HepG2 (cell line): ENCODE measurements around the gene BBS5. TPM values are rescaled to one million over a fixed set of nuclear protein-coding genes. Genes with fewer than 3 reads are reported as not detected.
A peak's percentile ranks its signal among the peaks of the same experiment; 100 is the strongest.

Source experiments
- EP300 ChIP-seq, 3 experiments: sonication (generic) in 1 of 3; formaldehyde crosslinking in 1 of 3; IDR thresholded peaks; 2 replicates each; pipeline versions ENCODE4 v1.5.1 to v1.6.1; 2011 to 2020; ENCODE audit warnings: low read depth in 2 of 3, low read length in 2 of 3, borderline replicate concordance in 1 of 3, improper control_type of control experiment in 1 of 3, mild to moderate bottlenecking in 1 of 3, missing genetic modification reagents in 1 of 3, moderate library complexity in 1 of 3
- FOXA3 ChIP-seq: IDR thresholded peaks from 2 replicates; pipeline ENCODE4 v1.6.1; 2016; ENCODE audit warnings: missing genetic modification reagents, missing compliant biosample characterization
- HNF4A ChIP-seq: sonication (generic); formaldehyde crosslinking; IDR thresholded peaks from 2 replicates; pipeline ENCODE4 v1.4.0; 2020; ENCODE audit warnings: missing genetic modification reagents
- MAFF ChIP-seq: IDR thresholded peaks from 2 replicates; pipeline ENCODE4 v1.6.1; 2011; ENCODE audit warnings: low read depth, low read length, improper control_type of control experiment
- SAP130 ChIP-seq: IDR thresholded peaks from 2 replicates; pipeline ENCODE4 v1.6.1; 2016; ENCODE audit warnings: low read depth
- SIX1 ChIP-seq: sonication (generic); formaldehyde crosslinking; IDR thresholded peaks from 2 replicates; pipeline ENCODE4 v1.4.0; 2020; ENCODE audit warnings: missing genetic modification reagents, borderline replicate concordance
- ZNF30 ChIP-seq: sonication (generic); formaldehyde crosslinking; IDR thresholded peaks from 2 replicates; pipeline ENCODE4 v1.5.0; 2020; ENCODE audit warnings: mild to moderate bottlenecking, missing genetic modification reagents
- ZNF713 ChIP-seq: sonication (generic); formaldehyde crosslinking; IDR thresholded peaks from 2 replicates; pipeline ENCODE4 v1.4.0; 2020; ENCODE audit warnings: mild to moderate bottlenecking, missing genetic modification reagents
- polyA plus RNA-seq, 8 experiments: library from polyadenylated mRNA; depleted of rRNA in 3 of 8; stranded (reverse) in 7 of 8; unstranded in 1 of 8; fragments of >200 nt; fragmentation: Illumina TruSeq in 4 of 8; extraction: Trizol in 4 of 8; gene quantifications; 2 replicates each; pipeline versions ENCODE4 v1.2.1 to v1.2.3, GENCODE V29; 2011 to 2016; ENCODE audit warnings: low read depth in 4 of 8, missing spikeins in 1 of 8, mixed read lengths in 1 of 8; ENCODE audit not compliant: insufficient read depth in 1 of 8
- total RNA-seq, 5 experiments: library from RNA; depleted of rRNA; stranded (reverse); fragments of >200 nt; fragmentation: Illumina TruSeq; extraction: Trizol; gene quantifications; 2 replicates each; pipeline ENCODE4 v1.2.3, GENCODE V29; 2016; ENCODE audit warnings: low read depth in 1 of 5
- TF ChIP-seq, protein P1 (sequence below): sonication (generic); formaldehyde crosslinking; IDR thresholded peaks from 2 replicates; pipeline ENCODE4 v1.4.0; 2020; ENCODE audit warnings: missing genetic modification reagents, borderline replicate concordance
- TF ChIP-seq, protein P2 (sequence below): sonication (generic); formaldehyde crosslinking; IDR thresholded peaks from 2 replicates; pipeline ENCODE4 v1.5.1; 2020; ENCODE audit warnings: mild to moderate bottlenecking, missing genetic modification reagents, borderline replicate concordance
- TF ChIP-seq, protein P3 (sequence below): IDR thresholded peaks from 2 replicates; pipeline ENCODE4 v1.6.1; 2012; ENCODE audit warnings: low read depth, low read length, improper control_type of control experiment
- TF ChIP-seq, protein P4 (sequence below): sonication (generic); formaldehyde crosslinking; IDR thresholded peaks from 2 replicates; pipeline ENCODE4 v1.8.1; 2023; ENCODE audit warnings: mild to moderate bottlenecking, missing genetic modification reagents
- TF ChIP-seq, protein P5 (sequence below): sonication (generic); IDR thresholded peaks from 2 replicates; pipeline ENCODE4 v1.6.1; 2016; ENCODE audit warnings: low read depth, borderline replicate concordance
- TF ChIP-seq, protein P6 (sequence below): sonication (generic); formaldehyde crosslinking; IDR thresholded peaks from 2 replicates; pipeline ENCODE4 v1.4.0; 2020; ENCODE audit warnings: mild to moderate bottlenecking, missing genetic modification reagents

BBS5 gene
- total and polyA plus RNA-seq, 2 of the 13 experiments (the other 11 are each of a cell fraction or from before 2014, with no cell fraction given) = 1.8 to 4.5 TPM

DNA sequence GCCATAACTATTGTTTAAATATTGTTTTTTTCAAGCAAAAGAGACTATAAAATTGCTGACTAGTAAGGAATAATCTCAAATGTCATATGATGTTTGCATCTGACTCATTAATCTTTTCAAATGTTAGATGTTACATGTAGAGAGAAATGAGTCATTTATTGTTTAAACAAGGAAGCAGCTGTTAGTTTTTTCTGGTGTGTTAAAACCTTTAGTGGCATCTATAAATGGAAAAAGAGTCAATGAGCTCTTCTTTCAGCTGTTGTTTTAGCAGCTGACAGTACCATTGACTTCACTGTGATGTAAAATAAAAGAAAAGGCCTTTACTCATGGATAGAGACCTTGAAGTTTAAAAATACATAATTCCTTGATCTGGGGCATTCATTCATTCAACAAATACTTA, 28.4 kb downstream of the BBS5 start (continued):
- TF ChIP-seq, protein P1, sequence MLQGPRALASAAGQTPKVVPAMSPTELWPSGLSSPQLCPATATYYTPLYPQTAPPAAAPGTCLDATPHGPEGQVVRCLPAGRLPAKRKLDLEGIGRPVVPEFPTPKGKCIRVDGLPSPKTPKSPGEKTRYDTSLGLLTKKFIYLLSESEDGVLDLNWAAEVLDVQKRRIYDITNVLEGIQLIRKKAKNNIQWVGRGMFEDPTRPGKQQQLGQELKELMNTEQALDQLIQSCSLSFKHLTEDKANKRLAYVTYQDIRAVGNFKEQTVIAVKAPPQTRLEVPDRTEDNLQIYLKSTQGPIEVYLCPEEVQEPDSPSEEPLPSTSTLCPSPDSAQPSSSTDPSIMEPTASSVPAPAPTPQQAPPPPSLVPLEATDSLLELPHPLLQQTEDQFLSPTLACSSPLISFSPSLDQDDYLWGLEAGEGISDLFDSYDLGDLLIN (CRISPR knock-in tag) = no peak
- TF ChIP-seq MAFF (peak; percentile 99), HNF4A (CRISPR knock-in tag) (no peak), EP300 (IDR thresholded peaks at IDR 0.05; ENCODE audit: low read depth in 2 of 2, low read length in 2 of 2) (peak in 1 of 2 experiments; percentile 60; a peak in 1 of 4 replicates), EP300 (CRISPR knock-in tag; IDR thresholded peaks at IDR 0.05; ENCODE audit: borderline replicate concordance) (no peak), FOXA3 (0 out of 2 replicates have a peak, but pooled peaks have one; percentile 26), SAP130 (peak; percentile 38), SIX1 (CRISPR knock-in tag) (no peak), ZNF30 (CRISPR knock-in tag) (no peak), ZNF713 (CRISPR knock-in tag) (no peak)
- TF ChIP-seq, protein P2, sequence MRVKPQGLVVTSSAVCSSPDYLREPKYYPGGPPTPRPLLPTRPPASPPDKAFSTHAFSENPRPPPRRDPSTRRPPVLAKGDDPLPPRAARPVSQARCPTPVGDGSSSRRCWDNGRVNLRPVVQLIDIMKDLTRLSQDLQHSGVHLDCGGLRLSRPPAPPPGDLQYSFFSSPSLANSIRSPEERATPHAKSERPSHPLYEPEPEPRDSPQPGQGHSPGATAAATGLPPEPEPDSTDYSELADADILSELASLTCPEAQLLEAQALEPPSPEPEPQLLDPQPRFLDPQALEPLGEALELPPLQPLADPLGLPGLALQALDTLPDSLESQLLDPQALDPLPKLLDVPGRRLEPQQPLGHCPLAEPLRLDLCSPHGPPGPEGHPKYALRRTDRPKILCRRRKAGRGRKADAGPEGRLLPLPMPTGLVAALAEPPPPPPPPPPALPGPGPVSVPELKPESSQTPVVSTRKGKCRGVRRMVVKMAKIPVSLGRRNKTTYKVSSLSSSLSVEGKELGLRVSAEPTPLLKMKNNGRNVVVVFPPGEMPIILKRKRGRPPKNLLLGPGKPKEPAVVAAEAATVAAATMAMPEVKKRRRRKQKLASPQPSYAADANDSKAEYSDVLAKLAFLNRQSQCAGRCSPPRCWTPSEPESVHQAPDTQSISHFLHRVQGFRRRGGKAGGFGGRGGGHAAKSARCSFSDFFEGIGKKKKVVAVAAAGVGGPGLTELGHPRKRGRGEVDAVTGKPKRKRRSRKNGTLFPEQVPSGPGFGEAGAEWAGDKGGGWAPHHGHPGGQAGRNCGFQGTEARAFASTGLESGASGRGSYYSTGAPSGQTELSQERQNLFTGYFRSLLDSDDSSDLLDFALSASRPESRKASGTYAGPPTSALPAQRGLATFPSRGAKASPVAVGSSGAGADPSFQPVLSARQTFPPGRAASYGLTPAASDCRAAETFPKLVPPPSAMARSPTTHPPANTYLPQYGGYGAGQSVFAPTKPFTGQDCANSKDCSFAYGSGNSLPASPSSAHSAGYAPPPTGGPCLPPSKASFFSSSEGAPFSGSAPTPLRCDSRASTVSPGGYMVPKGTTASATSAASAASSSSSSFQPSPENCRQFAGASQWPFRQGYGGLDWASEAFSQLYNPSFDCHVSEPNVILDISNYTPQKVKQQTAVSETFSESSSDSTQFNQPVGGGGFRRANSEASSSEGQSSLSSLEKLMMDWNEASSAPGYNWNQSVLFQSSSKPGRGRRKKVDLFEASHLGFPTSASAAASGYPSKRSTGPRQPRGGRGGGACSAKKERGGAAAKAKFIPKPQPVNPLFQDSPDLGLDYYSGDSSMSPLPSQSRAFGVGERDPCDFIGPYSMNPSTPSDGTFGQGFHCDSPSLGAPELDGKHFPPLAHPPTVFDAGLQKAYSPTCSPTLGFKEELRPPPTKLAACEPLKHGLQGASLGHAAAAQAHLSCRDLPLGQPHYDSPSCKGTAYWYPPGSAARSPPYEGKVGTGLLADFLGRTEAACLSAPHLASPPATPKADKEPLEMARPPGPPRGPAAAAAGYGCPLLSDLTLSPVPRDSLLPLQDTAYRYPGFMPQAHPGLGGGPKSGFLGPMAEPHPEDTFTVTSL (CRISPR knock-in tag) = peak; percentile 19; the same call in 1 of the 2 replicates
- TF ChIP-seq, protein P3, sequence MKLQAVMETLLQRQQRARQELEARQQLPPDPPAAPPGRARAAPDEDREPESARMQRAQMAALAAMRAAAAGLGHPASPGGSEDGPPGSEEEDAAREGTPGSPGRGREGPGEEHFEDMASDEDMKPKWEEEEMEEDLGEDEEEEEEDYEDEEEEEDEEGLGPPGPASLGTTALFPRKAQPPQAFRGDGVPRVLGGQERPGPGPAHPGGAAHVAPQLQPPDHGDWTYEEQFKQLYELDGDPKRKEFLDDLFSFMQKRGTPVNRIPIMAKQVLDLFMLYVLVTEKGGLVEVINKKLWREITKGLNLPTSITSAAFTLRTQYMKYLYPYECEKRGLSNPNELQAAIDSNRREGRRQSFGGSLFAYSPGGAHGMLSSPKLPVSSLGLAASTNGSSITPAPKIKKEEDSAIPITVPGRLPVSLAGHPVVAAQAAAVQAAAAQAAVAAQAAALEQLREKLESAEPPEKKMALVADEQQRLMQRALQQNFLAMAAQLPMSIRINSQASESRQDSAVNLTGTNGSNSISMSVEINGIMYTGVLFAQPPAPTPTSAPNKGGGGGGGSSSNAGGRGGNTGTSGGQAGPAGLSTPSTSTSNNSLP = peak; percentile 77
- TF ChIP-seq, protein P4, sequence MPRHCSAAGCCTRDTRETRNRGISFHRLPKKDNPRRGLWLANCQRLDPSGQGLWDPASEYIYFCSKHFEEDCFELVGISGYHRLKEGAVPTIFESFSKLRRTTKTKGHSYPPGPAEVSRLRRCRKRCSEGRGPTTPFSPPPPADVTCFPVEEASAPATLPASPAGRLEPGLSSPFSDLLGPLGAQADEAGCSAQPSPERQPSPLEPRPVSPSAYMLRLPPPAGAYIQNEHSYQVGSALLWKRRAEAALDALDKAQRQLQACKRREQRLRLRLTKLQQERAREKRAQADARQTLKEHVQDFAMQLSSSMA (CRISPR knock-in tag) = no peak
- TF ChIP-seq, protein P5, sequence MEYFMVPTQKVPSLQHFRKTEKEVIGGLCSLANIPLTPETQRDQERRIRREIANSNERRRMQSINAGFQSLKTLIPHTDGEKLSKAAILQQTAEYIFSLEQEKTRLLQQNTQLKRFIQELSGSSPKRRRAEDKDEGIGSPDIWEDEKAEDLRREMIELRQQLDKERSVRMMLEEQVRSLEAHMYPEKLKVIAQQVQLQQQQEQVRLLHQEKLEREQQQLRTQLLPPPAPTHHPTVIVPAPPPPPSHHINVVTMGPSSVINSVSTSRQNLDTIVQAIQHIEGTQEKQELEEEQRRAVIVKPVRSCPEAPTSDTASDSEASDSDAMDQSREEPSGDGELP = peak; percentile 85
- TF ChIP-seq, protein P6, sequence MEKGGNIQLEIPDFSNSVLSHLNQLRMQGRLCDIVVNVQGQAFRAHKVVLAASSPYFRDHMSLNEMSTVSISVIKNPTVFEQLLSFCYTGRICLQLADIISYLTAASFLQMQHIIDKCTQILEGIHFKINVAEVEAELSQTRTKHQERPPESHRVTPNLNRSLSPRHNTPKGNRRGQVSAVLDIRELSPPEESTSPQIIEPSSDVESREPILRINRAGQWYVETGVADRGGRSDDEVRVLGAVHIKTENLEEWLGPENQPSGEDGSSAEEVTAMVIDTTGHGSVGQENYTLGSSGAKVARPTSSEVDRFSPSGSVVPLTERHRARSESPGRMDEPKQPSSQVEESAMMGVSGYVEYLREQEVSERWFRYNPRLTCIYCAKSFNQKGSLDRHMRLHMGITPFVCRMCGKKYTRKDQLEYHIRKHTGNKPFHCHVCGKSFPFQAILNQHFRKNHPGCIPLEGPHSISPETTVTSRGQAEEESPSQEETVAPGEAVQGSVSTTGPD (CRISPR knock-in tag) = no peak
- TF ChIP-seq, all 625 proteins: peak for 14
